Heart left ventricle (tissue), 16 donors: ENCODE results near the gene FAXDC2. TPM values are rescaled to one million over a fixed set of nuclear protein-coding genes. Genes with fewer than 3 reads are reported as not detected.

Experiments used
- ATAC-seq, 4 donors: fragments of 200-7000 bp; cut with Tn5 transposase; one replicate each; pipeline ENCODE4 v1.9.1; 2020 to 2022; ENCODE audit warnings: moderate library complexity in 4 of 4, mild to moderate bottlenecking in 3 of 4, moderate number of reproducible peaks in 1 of 4
- DNase-seq, 5 donors: peaks; one replicate each; pipeline ENCODE4 v3.0.0-alpha.2; 2020
- H3K27ac ChIP-seq, 12 donors: fragments of 200-600 bp; sonication (generic) in 4 of 12; one replicate each; pipeline versions ENCODE4 v1.5.0 to v1.8.0; 2016 to 2022; ENCODE audit warnings: mild to moderate bottlenecking in 2 of 12
- H3K27me3 ChIP-seq, 9 donors: fragments of 200-600 bp; sonication (generic) in 2 of 9; one replicate each; pipeline versions ENCODE4 v1.5.1 to v1.8.0; 2016 to 2022; ENCODE audit warnings: mild to moderate bottlenecking in 3 of 9
- H3K36me3 ChIP-seq, 9 donors: fragments of 200-600 bp; sonication (generic) in 2 of 9; one replicate each; pipeline versions ENCODE4 v1.5.0 to v1.8.0; 2018 to 2022; ENCODE audit warnings: mild to moderate bottlenecking in 2 of 9
- H3K4me1 ChIP-seq, 12 donors: fragments of 200-600 bp; sonication (generic) in 4 of 12; one replicate each; pipeline versions ENCODE4 v1.5.0 to v1.8.0; 2016 to 2022; ENCODE audit warnings: mild to moderate bottlenecking in 3 of 12
- H3K4me3 ChIP-seq, 12 donors: fragments of 200-600 bp; sonication (generic) in 4 of 12; one replicate each; pipeline versions ENCODE4 v1.5.0 to v1.8.0; 2017 to 2022; ENCODE audit warnings: mild to moderate bottlenecking in 9 of 12, moderate library complexity in 4 of 12
- H3K9me3 ChIP-seq, 12 donors: fragments of 200-600 bp; sonication (generic) in 4 of 12; one replicate each; pipeline versions ENCODE4 v1.5.0 to v1.8.0; 2016 to 2022; ENCODE audit warnings: mild to moderate bottlenecking in 1 of 12
- CTCF ChIP-seq, 12 donors: fragments of 200-600 bp; sonication (generic) in 4 of 12; IDR thresholded peaks; one replicate each; pipeline versions ENCODE4 v1.5.0 to v1.8.0; 2018 to 2022; ENCODE audit warnings: antibody characterized with exemption in 12 of 12, mild to moderate bottlenecking in 5 of 12
- POLR2A ChIP-seq, 2 donors: fragments of 450-650 bp; IDR thresholded peaks; one replicate each; pipeline ENCODE4 v1.6.1; 2017; ENCODE audit warnings: antibody characterized with exemption in 2 of 2, mild to moderate bottlenecking in 2 of 2, moderate library complexity in 2 of 2
- WGBS, 4 donors: extraction: QIAGEN DNeasy Blood & Tissue Kit in 2 of 4; methylation state at CpG; one replicate each; pipeline versions ENCODE4 v1.1.5 to v1.1.7; 2013 to 2018; 5-methylcytosine and 5-hydroxymethylcytosine counted together
- intact Hi-C, 10 donors: fragments of 100-400 bp; cut with DNase I; formaldehyde crosslinking; loops; one replicate each; pipeline versions ENCODE4 v1.11.1 to v1.14.2; 2022
- polyA plus RNA-seq, 2 donors: library from polyadenylated mRNA; stranded (reverse); fragments of 200-250 nt; gene quantifications; one replicate each; pipeline ENCODE4 v1.2.3, GENCODE V29; 2013
- total RNA-seq, 9 donors: library from RNA; depleted of rRNA in 2 of 9; stranded (reverse); fragments of >200 nt in 2 of 9; fragmentation: NEBNext Ultra II Directional in 3 of 9; extraction: Animal tissue kit (Norgen Biotek cat#: 25700) in 3 of 9; gene quantifications; one replicate each; pipeline versions ENCODE4 v1.1.0 to v1.2.4, GENCODE V29; 2016 to 2023
- donor health status: ischemic (EF 13 %, LVEDD 7.1; RV severe dilation, severe dysfunction).
- donor health status: healthy with polysubstance abuse.
- donor health status: DM: no; HTN: yes; CAD: no.
- donor health status: DM: no; HTN: no; CAD: no.
- donor health status: ischemic (EF 25% LVEDD 6.9; RV normal size, moderate dysfunction).
- donor health status: ischemic (EF 25% LVEDD 5.7; RV mildly dilated, moderate dysfunction).
- donor health status: healthy.
- donor health status: DM: yes; HTN: yes; CAD: no.
- donor health status: ischemic (EF 35%, LVEDD 5.7; RV mildly dilated, moderate dysfunction).
- donor health status: nonischemic (EF 11% LVEDD 7.7; RV severe dilation, severe dysfunction).
- donor health status: DM: yes; HTN: yes; CAD: no.
- donor health status: PGD.
- donor health status: ischemic (EF 29% LVEDD 5.4; RV normal size, mild dysfunction).
- donor health status: nonischemic (EF 23%, LVEDD 6.1; RV moderate dilation, normal function).

FAXDC2 gene
- total and polyA plus RNA-seq, 11 donors: 5.3 to 39.5 (median 21.9) TPM

- Histone ChIP-seq H3K9me3 (no peaks in the 10 kb centered on the region), H3K27ac (no peak overlapping the region), H3K4me1 (no peaks in the 10 kb centered on the region), H3K36me3 (peaks cover 0 to 100% (median 99%) of the 10 kb centered on the region in 9 donors), H3K4me3 (no peak overlapping the region), H3K27me3 (no peaks in the 10 kb centered on the region)
- WGBS, 4 donors: 74 to 84% (median 80%) methylated on average over 4 of the region's 4 CpGs
- DNase-seq (no peak), ATAC-seq (no peak)
- intact Hi-C loops: loop anchor here in 1 of 10 donors (10.0 kb wide), 1 partner anchor 83 kb away; no protein-coding TSS in a partner anchor
- TF ChIP-seq CTCF (IDR thresholded peaks at IDR 0.05) (no peak), POLR2A (IDR thresholded peaks at IDR 0.05) (no peak)
Measured at GRCh38 chr5:154898210-154898609, 47.8 kb upstream of the FAXDC2 start.

- intact Hi-C loops: loop anchor here in 1 of 10 donors (10.0 kb wide), 1 partner anchor 82 kb away; no protein-coding TSS in a partner anchor
- no peak overlapping the region for H3K27ac ChIP-seq
- H3K4me1 ChIP-seq: no peaks in the 10 kb centered on the region
- ATAC-seq: no peak
- no peak overlapping the region for H3K4me3 ChIP-seq
- H3K27me3 ChIP-seq: no peaks in the 10 kb centered on the region
- TF ChIP-seq CTCF (IDR thresholded peaks at IDR 0.05): no peak
- no peak for TF ChIP-seq POLR2A (IDR thresholded peaks at IDR 0.05)
- H3K36me3 ChIP-seq: peaks cover 0 to 100% (median 99%) of the 10 kb centered on the region in 9 donors
- DNase-seq: no peak
- H3K9me3 ChIP-seq: no peaks in the 10 kb centered on the region
Measured at GRCh38 chr5:154896562-154897165, 46.3 kb upstream of the FAXDC2 start.

DNA sequence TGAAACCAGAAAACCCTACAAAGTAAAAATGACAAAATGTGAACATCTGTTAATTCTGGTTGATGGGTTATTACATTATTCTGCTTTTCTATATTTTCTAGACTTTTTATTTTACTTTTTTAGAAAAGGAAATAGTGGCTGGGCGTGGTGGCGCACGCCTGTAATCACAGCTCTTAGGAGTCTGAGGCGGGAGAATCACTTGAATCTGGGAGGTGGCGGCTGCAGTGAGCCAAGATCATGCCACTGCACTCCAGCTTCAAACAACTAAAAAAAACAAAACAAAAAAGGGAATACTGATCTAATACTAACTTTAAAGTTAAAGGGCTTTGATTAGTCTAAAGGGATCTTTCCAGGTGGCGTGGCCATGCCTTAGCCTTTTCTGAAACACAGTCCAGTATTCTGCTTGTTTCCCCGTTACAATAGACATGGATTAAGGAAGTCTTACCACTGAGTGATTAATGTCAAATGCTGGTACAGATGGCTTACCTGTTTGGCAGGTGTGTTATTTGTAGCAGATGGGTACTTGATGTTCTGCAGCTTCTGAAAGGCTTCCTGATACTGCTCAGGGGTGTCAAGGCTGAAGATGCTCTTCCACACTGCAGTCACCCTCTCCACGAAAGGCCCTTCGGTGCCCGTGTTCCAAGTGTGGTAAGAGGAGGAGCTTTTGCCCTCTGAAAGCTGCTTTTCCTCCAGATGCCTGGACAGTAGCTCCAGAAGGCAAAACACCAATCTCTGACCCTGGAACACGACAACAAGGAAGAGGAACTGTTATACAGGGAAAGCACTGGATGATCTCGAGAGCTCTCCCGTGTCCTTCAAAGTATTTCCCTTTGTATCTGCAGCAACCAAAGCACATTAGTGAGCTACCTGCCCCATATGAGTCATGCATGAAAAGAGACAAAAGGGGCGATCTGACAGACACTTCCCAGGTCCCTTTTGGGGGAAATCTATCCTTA is 45.5 kb upstream of the FAXDC2 start:
- Histone ChIP-seq H3K27me3 (no peaks in the 10 kb centered on the region), H3K4me1 (no peaks in the 10 kb centered on the region), H3K27ac (no peak overlapping the region), H3K9me3 (no peaks in the 10 kb centered on the region), H3K36me3 (peaks cover 5 to 100% (median 99%) of the 10 kb centered on the region in 9 donors), H3K4me3 (no peak overlapping the region)
- 82 to 89% (median 87%) methylated on average over 14 of the region's 14 CpGs for WGBS, 4 donors
- no peak for DNase-seq
- intact Hi-C loops: loop anchor here in 1 of 10 donors (10.0 kb wide), 1 partner anchor 81 kb away; no protein-coding TSS in a partner anchor
- no peak for ATAC-seq
- no peak for TF ChIP-seq POLR2A (IDR thresholded peaks at IDR 0.05)

GRCh38 chr5:154893381-154893780 is 43.0 kb upstream of the FAXDC2 start:
- intact Hi-C loops: loop anchor here in 1 of 10 donors (10.0 kb wide), 1 partner anchor 79 kb away; no protein-coding TSS in a partner anchor
- TF ChIP-seq POLR2A (IDR thresholded peaks at IDR 0.05) (no peak), CTCF (IDR thresholded peaks at IDR 0.05) (no peak)
- no peak for DNase-seq
- peaks cover 0 to 1% (median 0%) of the 10 kb centered on the region in 12 donors for H3K9me3 ChIP-seq
- no peak overlapping the region for H3K27ac ChIP-seq
- no peak overlapping the region for H3K4me3 ChIP-seq
- H3K4me1 ChIP-seq: no peaks in the 10 kb centered on the region
- peaks cover 5 to 100% (median 99%) of the 10 kb centered on the region in 9 donors for H3K36me3 ChIP-seq
- H3K27me3 ChIP-seq: no peaks in the 10 kb centered on the region
- 77 to 88% (median 87%) methylated on average over 5 of the region's 5 CpGs for WGBS, 4 donors
- ATAC-seq: no peak
